Lung (tissue), 12 donors: ENCODE data around the gene STX8. TPM values are rescaled to one million over a fixed set of nuclear protein-coding genes. Genes with fewer than 3 reads are reported as not detected.

ENCODE experiments used
- ATAC-seq: fragments of 200-7000 bp; cut with Tn5 transposase; one replicate; pipeline ENCODE4 v1.9.1; 2020; ENCODE audit warnings: moderate number of reproducible peaks; ENCODE audit not compliant: insufficient read depth, low FRiP score
- DNase-seq, 3 donors: peaks; one replicate each; pipeline ENCODE4 v3.0.0-alpha.2; 2013 to 2017
- H3K27ac ChIP-seq, 2 donors: one replicate each; pipeline ENCODE4 v1.5.1; 2013; ENCODE audit warnings: mild to moderate bottlenecking in 2 of 2, moderate library complexity in 2 of 2, control low read depth in 1 of 2, inconsistent platforms in 1 of 2, low read depth in 1 of 2, low read length in 1 of 2
- H3K27me3 ChIP-seq, 3 donors: one replicate each; pipeline ENCODE4 v1.5.1; 2013; ENCODE audit warnings: low read length in 2 of 3; ENCODE audit not compliant: control insufficient read depth in 3 of 3, insufficient read depth in 3 of 3
- H3K36me3 ChIP-seq, 4 donors: one replicate each; pipeline ENCODE4 v1.5.1; 2013; ENCODE audit warnings: low read length in 4 of 4, mild to moderate bottlenecking in 1 of 4, moderate library complexity in 1 of 4; ENCODE audit not compliant: control insufficient read depth in 4 of 4, insufficient read depth in 4 of 4
- H3K4me1 ChIP-seq, 5 donors: one replicate each; pipeline ENCODE4 v1.5.1; 2013; ENCODE audit warnings: low read length in 5 of 5, mild to moderate bottlenecking in 2 of 5, moderate library complexity in 1 of 5; ENCODE audit not compliant: control insufficient read depth in 5 of 5, insufficient read depth in 5 of 5
- H3K4me3 ChIP-seq: one replicate; pipeline ENCODE4 v1.5.1; 2013; ENCODE audit warnings: mild to moderate bottlenecking, control low read depth, moderate library complexity
- H3K9ac ChIP-seq, 2 donors: one replicate each; pipeline ENCODE4 v1.5.1; 2013; ENCODE audit warnings: low read length in 2 of 2, control low read depth in 1 of 2; ENCODE audit not compliant: insufficient read depth in 1 of 2
- H3K9me3 ChIP-seq, 4 donors: one replicate each; pipeline ENCODE4 v1.5.1; 2013; ENCODE audit warnings: low read length in 3 of 4, mild to moderate bottlenecking in 1 of 4, moderate library complexity in 1 of 4; ENCODE audit not compliant: control insufficient read depth in 4 of 4, insufficient read depth in 3 of 4
- CTCF ChIP-seq: IDR thresholded peaks from 2 replicates; pipeline ENCODE4 v1.5.1; 2012; ENCODE audit warnings: mild to moderate bottlenecking; ENCODE audit errors: control extremely low read depth, extremely low read depth
- WGBS, 2 donors: extraction: QIAGEN DNeasy Blood & Tissue Kit; methylation state at CpG; one replicate each; pipeline ENCODE4 v1.1.7; 2013; 5-methylcytosine and 5-hydroxymethylcytosine counted together
- polyA plus RNA-seq, 2 donors: library from polyadenylated mRNA; stranded (reverse); fragments of 200-250 nt; gene quantifications; one replicate each; pipeline ENCODE4 v1.2.1, GENCODE V29; 2013
- total RNA-seq, 2 donors: library from RNA; depleted of rRNA in 1 of 2; stranded (reverse); fragments of >200 nt in 1 of 2; gene quantifications; one replicate each; pipeline ENCODE4 v1.2.1, GENCODE V29; 2014 to 2021
- donor health status: control.
- donor health status: control.
- donor health status: Bipolar disorder and iron deficiency.
- donor health status: healthy.
- donor health status: DM: yes; HTN: yes; CAD: no.

Gene STX8
- total and polyA plus RNA-seq, 4 donors: 36.5 to 81.1 (median 63.2) TPM

GRCh38 chr17:9336817-9337216 is 238.8 kb downstream of the STX8 start:
- no peak for ATAC-seq
- TF ChIP-seq CTCF: no peak
- WGBS, 2 donors: 62 to 78% methylated on average over 2 of the region's 2 CpGs

GRCh38 chr17:9334536-9335446 is 240.8 kb downstream of the STX8 start:
- Histone ChIP-seq H3K9ac (no peak overlapping the region), H3K4me3 (no peak overlapping the region), H3K9me3 (peaks cover 0 to 4% (median 2%) of the 10 kb centered on the region in 4 donors), H3K27me3 (no peaks in the 10 kb centered on the region), H3K36me3 (no peaks in the 10 kb centered on the region), H3K4me1 (no peaks in the 10 kb centered on the region), H3K27ac (no peak overlapping the region)
- ATAC-seq: no peak
- no peak for DNase-seq
- WGBS, 2 donors: 85 to 88% methylated on average over 10 of the region's 10 CpGs
- no peak for TF ChIP-seq CTCF

More at GRCh38 chr17:9336817-9337216, 238.8 kb downstream of the STX8 start:
- peaks cover 0 to 2% (median 0%) of the 10 kb centered on the region in 5 donors for H3K4me1 ChIP-seq
- no peak for DNase-seq
- no peaks in the 10 kb centered on the region for H3K36me3 ChIP-seq
- peaks cover 0 to 4% (median 2%) of the 10 kb centered on the region in 4 donors for H3K9me3 ChIP-seq
- no peak overlapping the region for H3K27ac ChIP-seq
- H3K4me3 ChIP-seq: no peak overlapping the region
- H3K27me3 ChIP-seq: no peaks in the 10 kb centered on the region
- no peak overlapping the region for H3K9ac ChIP-seq

GRCh38 chr17:9332132-9332494 is 243.5 kb downstream of the STX8 start:
- H3K27ac ChIP-seq: no peak overlapping the region
- H3K27me3 ChIP-seq: no peaks in the 10 kb centered on the region
- no peaks in the 10 kb centered on the region for H3K36me3 ChIP-seq
- no peaks in the 10 kb centered on the region for H3K4me1 ChIP-seq
- DNase-seq (no peak), ATAC-seq (no peak)
- H3K9ac ChIP-seq: no peak overlapping the region
- H3K9me3 ChIP-seq: peaks cover 0 to 4% (median 2%) of the 10 kb centered on the region in 4 donors
- TF ChIP-seq CTCF: no peak
- 93 to 95% methylated on average over 6 of the region's 6 CpGs for WGBS, 2 donors
- no peak overlapping the region for H3K4me3 ChIP-seq
